HL-60 (cell line): ENCODE data around the gene PARD3.

Source experiments
- CTCF ChIP-seq: IDR thresholded peaks from one replicate; pipeline ENCODE4 v1.5.1; 2011; ENCODE audit warnings: low read length, control low read depth, inconsistent platforms; ENCODE audit not compliant: insufficient read depth
- GABPA ChIP-seq: IDR thresholded peaks from 2 replicates; pipeline ENCODE4 v1.6.1; 2012; ENCODE audit warnings: low read depth
- POLR2AphosphoS5 ChIP-seq: IDR thresholded peaks from 2 replicates; pipeline ENCODE4 v1.6.1; 2012; ENCODE audit warnings: low read depth
- REST ChIP-seq: IDR thresholded peaks from 2 replicates; pipeline ENCODE4 v1.6.1; 2012; ENCODE audit warnings: low read depth; ENCODE audit not compliant: insufficient replicate concordance

- no peak for TF ChIP-seq CTCF
- TF ChIP-seq GABPA: no peak
- TF ChIP-seq REST: no peak
- TF ChIP-seq POLR2AphosphoS5: no peak
These were observed 657.6 kb downstream of the PARD3 start for GRCh38 chr10:34157501-34157900.
